Urinary bladder (tissue), 4 donors: ENCODE measurements around the gene NDST1. TPM values are rescaled to one million over a fixed set of nuclear protein-coding genes. Genes with fewer than 3 reads are reported as not detected.

Source experiments
- DNase-seq: peaks from one replicate; pipeline ENCODE4 v3.0.0-alpha.2; 2015; ENCODE audit errors: extremely low spot score
- H3K27ac ChIP-seq: one replicate; pipeline ENCODE4 v1.5.1; 2013; ENCODE audit warnings: low read depth, mild to moderate bottlenecking, moderate library complexity
- H3K36me3 ChIP-seq: one replicate; pipeline ENCODE4 v1.6.1; 2013; ENCODE audit warnings: mild to moderate bottlenecking, moderate library complexity; ENCODE audit not compliant: insufficient read depth
- H3K4me1 ChIP-seq: one replicate; pipeline ENCODE4 v1.6.1; 2013; ENCODE audit warnings: mild to moderate bottlenecking, moderate library complexity; ENCODE audit not compliant: insufficient read depth
- H3K4me3 ChIP-seq: one replicate; pipeline ENCODE4 v1.5.1; 2013; ENCODE audit warnings: low read depth, low read length
- WGBS: extraction: QIAGEN DNeasy Blood & Tissue Kit; methylation state at CpG from one replicate; pipeline ENCODE4 v1.1.7; 2013; 5-methylcytosine and 5-hydroxymethylcytosine counted together
- polyA plus RNA-seq: library from polyadenylated mRNA; stranded (reverse); fragments of 200-250 nt; gene quantifications from one replicate; pipeline ENCODE4 v1.2.3, GENCODE V29; 2013
- total RNA-seq: library from RNA; depleted of rRNA; stranded (reverse); fragments of >200 nt; gene quantifications from one replicate; pipeline ENCODE4 v1.2.3, GENCODE V29; 2014
- donor health status: healthy with polysubstance abuse.
- donor health status: healthy.

NDST1 gene
- total and polyA plus RNA-seq, 2 donors = 27.1 to 37.5 TPM

- Histone ChIP-seq H3K27ac (no peak overlapping the region), H3K36me3 (no peaks in the 10 kb centered on the region), H3K4me3 (no peak overlapping the region), H3K4me1 (no peaks in the 10 kb centered on the region)
- 78% methylated on average over 18 of the region's 18 CpGs for WGBS
- DNase-seq = no peak
These were observed 66.2 kb downstream of the NDST1 start for GRCh38 chr5:150573867-150574817.

GRCh38 chr5:150574818-150575547 is 67.1 kb downstream of the NDST1 start:
- no peak for DNase-seq

GRCh38 chr5:150575745-150576448 is 68.0 kb downstream of the NDST1 start:
- no peak for DNase-seq

More at GRCh38 chr5:150574818-150575547, 67.1 kb downstream of the NDST1 start:
- no peaks in the 10 kb centered on the region for H3K36me3 ChIP-seq
- H3K4me1 ChIP-seq = no peaks in the 10 kb centered on the region
- 91% methylated on average over 15 of the region's 15 CpGs for WGBS
- H3K4me3 ChIP-seq = no peak overlapping the region
- H3K27ac ChIP-seq = no peak overlapping the region

DNA sequence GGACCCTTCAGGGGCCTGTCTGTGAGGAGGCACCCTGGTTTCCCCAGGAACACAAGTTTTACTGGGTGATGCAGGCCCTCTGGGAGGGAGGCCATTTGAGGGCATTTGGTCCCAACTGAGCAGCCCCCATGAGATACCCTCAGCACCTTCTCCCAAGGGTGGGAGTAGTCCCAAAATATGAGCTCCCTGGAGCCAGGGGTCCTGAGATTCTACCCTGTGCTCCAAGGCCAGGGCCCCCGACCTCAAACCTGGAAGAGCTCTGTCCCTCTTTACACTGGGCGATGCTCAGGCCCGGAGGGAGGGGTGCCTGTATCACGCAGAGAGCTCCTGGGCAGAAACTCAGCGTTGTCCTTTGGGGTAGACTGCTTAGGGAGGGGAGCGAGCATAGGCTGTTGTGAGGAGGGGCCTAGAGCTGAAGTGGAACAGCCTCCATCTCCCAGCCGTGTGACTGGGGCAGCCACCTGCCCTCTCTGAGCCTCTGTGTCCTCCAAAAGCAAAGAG is 68.6 kb downstream of the NDST1 start:
- H3K36me3 ChIP-seq = no peaks in the 10 kb centered on the region
- WGBS = 94% methylated on average over 7 of the region's 7 CpGs
- no peak overlapping the region for H3K27ac ChIP-seq
- H3K4me3 ChIP-seq = no peak overlapping the region
- DNase-seq = no peak
- no peaks in the 10 kb centered on the region for H3K4me1 ChIP-seq

More at GRCh38 chr5:150575745-150576448, 68.0 kb downstream of the NDST1 start:
- H3K27ac ChIP-seq = no peak overlapping the region
- no peak overlapping the region for H3K4me3 ChIP-seq
- 94% methylated on average over 11 of the region's 11 CpGs for WGBS
- H3K36me3 ChIP-seq = no peaks in the 10 kb centered on the region
- no peaks in the 10 kb centered on the region for H3K4me1 ChIP-seq

GRCh38 chr5:150577378-150578139 is 69.6 kb downstream of the NDST1 start:
- Histone ChIP-seq H3K4me3 (no peak overlapping the region), H3K36me3 (no peaks in the 10 kb centered on the region), H3K27ac (no peak overlapping the region), H3K4me1 (no peaks in the 10 kb centered on the region)
- 96% methylated on average over 10 of the region's 10 CpGs for WGBS
- no peak for DNase-seq

DNA sequence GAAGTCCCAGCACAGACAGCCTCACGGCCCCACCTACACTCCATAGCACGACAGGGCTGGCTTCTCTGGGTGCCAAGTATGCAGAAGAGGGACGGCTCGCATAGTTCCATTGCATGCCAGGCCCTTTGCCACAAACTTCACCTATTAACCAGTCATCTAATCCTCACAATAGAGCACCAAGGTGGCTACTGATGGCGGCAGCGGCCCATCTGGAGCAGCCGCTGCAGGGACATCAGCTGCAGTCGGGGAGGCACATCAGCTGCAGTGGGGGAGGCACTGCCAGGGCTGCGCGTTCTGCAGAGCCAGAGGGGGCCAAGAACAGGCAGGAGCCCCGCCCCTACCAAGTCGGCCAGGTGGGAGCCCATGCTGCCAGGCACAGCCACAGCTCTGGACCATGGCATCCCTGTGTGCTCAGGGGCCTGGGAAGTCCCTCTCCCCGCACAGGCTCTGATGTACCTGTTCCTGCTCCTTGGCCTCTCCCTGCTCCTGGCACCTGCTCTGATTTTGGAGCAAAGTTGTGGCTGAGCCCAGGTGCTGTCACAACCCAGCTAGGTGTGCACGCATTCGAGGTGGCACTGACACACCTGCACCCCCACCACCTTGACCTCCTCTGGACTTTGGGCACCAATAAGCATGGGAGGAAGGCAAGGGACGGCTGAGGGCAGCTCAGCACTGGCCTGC is 71.0 kb downstream of the NDST1 start:
- no peak for DNase-seq
- WGBS = 83% methylated on average over 16 of the region's 16 CpGs
- no peaks in the 10 kb centered on the region for H3K36me3 ChIP-seq

DNA sequence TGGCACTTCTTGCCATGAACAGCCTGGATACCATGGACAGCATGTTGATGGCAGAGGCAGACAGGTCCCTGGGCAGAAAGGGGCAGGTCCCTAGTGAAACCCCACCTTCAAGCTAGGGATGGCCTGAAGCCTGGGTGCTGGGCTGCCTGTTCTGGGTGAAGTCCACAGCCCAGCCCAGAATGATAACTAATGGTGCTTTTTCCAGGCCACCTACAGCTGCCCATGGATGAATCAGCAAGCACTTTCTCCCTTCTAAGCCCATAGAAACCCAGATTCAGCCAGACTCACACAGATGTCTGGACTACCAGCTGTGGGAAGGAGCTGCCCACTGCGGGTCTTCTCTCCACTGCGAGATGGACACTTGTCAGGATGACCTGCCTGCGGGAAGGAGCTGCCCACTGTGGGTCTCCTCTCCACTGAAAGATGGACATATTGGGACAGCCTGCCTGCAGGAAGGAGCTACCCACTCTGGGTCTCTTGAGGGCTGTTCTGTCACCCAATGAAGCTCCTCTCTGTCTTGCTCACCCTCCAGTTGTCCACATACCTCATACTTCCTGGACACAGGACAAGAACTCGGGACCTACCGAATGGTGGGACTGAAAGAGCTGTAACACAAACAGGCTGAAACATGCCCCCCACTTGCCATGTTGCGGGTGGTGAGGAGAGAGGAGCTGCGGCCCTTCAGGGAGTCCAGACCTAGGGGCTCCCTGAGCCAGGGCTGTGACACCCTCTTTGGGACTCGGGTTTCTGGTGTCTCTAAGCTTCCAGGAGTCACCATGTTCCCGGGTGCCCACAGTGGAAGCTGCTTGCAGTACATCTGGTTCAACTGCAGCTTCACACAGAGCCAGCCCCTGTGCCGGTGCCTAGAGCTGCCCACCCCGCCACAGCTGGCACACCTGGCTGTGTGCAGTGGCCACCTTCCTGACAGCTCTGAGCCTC is 71.8 kb downstream of the NDST1 start:
- no peak for DNase-seq
- Histone ChIP-seq H3K4me3 (no peak overlapping the region), H3K27ac (no peak overlapping the region), H3K36me3 (no peaks in the 10 kb centered on the region), H3K4me1 (no peaks in the 10 kb centered on the region)
- 93% methylated on average over 11 of the region's 11 CpGs for WGBS

More for the DNA sequence above, 71.0 kb downstream of the NDST1 start:
- Histone ChIP-seq H3K4me1 (no peaks in the 10 kb centered on the region), H3K4me3 (no peak overlapping the region), H3K27ac (no peak overlapping the region)

GRCh38 chr5:150580917-150581316 is 73.0 kb downstream of the NDST1 start:
- no peak overlapping the region for H3K4me3 ChIP-seq
- DNase-seq = no peak
- H3K27ac ChIP-seq = no peak overlapping the region
- H3K4me1 ChIP-seq = no peaks in the 10 kb centered on the region
- 84% methylated on average over 3 of the region's 3 CpGs for WGBS
- H3K36me3 ChIP-seq = no peaks in the 10 kb centered on the region

- Histone ChIP-seq H3K4me1 (no peaks in the 10 kb centered on the region), H3K4me3 (no peak overlapping the region), H3K36me3 (no peaks in the 10 kb centered on the region), H3K27ac (no peak overlapping the region)
- WGBS = 26% methylated on average over 19 of the region's 19 CpGs
- DNase-seq = no peak
These were observed 74.5 kb downstream of the NDST1 start for GRCh38 chr5:150582241-150583109.

DNA sequence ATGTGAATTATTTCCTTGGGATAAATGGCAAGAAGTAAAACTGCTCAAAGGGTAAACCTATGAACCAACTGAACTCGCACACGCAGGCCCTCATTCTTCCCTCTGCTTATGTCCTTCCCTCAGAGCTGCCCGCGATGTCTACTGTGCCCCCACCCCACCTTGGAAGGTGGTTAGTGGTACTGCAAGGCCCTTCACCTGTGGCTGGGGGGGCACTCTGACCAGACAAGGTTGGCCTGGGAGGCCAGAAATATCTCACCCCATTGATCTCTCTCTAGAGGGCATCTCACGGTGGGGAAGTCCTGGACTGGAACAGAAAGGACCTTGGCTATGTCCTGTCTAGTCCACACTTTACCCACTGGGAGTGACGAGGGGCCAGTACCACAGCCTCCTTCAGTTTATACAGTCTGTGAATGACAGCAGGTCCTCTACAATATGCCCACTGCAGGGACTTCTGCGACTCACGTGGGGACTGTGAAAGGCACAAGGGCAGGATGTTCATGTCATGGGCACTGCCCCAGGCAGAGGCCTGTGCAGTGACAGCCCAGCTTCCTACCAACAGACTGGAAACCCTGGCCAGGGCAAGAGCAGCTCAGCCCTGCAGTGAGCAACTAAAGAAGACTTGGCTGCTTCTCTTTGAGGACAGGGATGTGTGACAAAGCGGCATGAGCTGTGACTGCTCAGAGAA is 75.8 kb downstream of the NDST1 start:
- Histone ChIP-seq H3K4me3 (no peak overlapping the region), H3K27ac (no peak overlapping the region), H3K4me1 (no peaks in the 10 kb centered on the region), H3K36me3 (no peaks in the 10 kb centered on the region)
- DNase-seq = no peak
- 86% methylated on average over 9 of the region's 9 CpGs for WGBS
